Measurements from ENCODE around the gene PARD6B. TPM values are rescaled to one million over a fixed set of nuclear protein-coding genes. Genes with fewer than 3 reads are reported as not detected.
"Not testable (repeated sequence)": the region's sequence is repeated elsewhere in the genome, so short reads cannot be mapped to it uniquely, and the experiment has no call there.

Gene PARD6B
- polyA plus RNA-seq, 4 donors: 19.1 to 26.8 (median 22.8) TPM

DNA sequence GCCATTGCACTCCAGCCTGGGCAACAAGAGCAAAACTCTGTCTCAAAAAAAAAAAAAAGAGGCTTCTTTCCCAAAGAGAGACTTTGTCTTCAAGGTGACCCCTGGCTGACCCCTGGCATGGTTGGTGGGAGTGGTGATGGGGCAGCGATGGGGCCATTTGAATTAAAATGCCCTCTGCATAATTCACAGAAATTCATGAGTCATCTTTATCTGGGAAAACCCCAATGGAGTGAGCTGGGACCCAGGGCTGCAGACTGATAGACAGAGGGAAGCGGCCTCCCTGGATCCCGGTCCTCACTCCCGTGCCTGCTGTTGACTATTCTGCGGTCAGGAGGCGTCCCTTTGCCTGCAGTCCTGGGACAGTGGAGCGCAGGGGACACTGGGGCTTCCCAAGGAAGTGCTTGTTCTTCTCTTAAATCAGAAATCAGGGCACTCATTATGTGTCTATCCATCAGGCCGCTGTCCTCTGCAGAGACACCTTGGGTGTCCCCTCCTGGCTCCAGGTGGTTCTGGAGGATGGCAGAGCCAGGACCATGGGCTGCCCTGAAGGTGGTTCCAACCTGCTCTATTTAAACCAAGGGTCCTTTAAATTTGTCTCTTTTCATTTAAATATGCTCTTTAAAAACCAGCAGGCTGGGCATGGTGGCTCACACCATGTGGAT is 40.2 kb downstream of the PARD6B start:
- DNase-seq (ENCODE audit: low read depth in 4 of 4, low spot score in 2 of 4): not testable (repeated sequence)

DNA sequence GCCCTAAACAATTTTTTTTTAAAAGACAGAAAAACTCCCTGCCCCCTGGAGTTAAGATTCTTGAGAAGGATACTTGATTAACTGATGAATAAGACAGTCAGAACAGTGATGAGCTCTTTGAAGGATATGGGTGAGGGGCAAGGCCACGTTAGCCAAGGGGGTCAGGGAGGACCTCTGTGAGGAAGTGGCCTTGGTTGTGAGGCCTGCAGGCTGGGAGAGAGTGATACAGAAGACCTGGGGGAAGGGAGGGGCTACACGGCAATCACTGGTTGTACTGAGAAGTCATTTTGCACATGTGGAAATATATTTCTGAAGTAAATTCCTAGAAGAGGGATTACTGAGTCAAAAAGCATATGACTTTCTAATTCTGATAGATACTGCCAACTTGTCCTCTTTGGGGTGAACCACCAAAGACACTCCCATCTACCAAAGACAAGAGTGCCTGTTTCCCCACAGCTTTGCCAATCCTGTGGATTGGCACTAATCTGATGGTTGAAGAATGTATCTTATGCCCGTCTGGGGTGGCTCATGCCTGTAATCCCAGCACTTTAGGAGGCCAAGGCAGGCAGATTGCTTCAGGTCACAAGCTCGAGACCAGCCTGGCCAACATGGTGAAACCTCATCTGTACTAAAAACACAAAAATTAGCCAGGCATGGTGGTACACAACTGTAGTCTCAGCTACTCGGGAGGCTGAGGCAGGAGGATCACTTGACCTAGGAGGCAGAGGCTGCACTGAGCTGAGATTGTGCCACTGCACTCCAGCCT is 41.2 kb downstream of the PARD6B start:
- no peak for DNase-seq (ENCODE audit: low read depth in 4 of 4, low spot score in 2 of 4)

DNA sequence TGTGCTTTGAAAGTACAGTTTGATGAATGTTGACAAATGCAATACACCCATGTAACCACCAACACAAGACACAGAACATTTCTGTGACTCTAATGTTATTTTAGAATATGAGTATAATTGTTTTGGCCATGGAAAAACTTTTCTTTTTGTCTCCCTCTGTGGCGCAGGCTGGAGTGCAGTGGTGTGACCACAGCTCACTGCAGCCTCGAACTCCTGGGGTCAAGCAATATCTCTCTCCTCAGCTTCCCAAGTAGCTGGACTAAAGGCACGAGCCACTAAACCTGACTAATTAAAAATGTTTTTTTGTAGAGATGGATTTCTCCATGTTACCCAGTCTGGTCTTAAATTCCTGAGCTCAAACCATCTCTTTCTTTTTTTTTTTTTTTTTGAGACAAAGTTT is 43.1 kb downstream of the PARD6B start:
- DNase-seq (ENCODE audit: low read depth in 4 of 4, low spot score in 2 of 4): no peak

DNA sequence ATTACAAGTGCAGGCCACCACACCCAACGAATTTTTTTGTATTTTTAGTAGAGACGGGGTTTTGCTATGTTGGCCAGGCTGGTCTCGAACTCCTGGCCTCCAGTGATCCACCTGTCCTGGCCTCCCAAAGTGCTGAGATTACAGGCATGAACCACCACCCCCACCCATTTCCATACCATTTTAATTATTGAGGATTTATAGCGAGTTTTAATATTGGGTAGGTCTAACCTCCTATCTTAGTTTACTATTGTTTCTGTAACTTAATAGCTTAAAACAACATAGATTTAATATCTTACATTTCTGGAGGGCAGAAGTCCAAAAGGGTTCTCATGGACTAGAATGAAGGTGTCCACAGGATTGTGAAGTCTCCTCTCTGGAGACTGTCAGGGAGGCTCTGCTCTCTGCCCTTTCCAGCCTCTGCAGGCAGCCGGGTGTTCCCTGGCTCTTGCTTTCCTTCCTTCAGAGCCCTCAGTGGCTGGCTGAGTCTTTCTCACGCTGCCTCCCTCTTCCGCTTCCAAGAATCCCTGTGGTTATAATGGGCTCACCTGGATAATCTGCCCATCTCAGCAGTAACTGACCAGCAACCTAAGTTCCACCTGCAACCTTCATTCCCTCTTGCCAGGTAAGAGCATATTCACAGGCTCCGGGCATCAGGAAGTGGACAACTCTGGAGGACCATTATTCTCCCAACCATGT is 44.9 kb downstream of the PARD6B start:
- DNase-seq (ENCODE audit: low read depth in 4 of 4, low spot score in 2 of 4): no peak

DNA sequence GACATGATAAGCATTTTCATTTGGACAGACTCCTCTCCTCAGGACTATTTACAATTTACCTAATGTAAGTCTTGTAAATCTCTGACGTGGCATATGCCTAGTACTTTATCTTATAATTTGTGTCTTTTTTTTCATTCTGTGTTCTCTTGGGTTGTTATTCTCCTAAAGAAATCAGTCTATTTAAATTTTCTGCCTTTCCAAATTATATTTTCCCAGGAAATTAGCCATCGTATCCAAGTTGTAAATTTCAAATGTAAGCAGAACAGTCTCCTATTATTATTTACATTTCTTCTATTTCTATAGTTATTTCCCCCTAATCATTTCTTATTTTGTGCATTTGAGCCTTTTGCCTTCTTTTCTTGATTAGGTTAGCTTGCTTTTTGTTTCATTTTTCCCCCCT is 46.0 kb downstream of the PARD6B start:
- DNase-seq (ENCODE audit: low read depth in 4 of 4, low spot score in 2 of 4): no peak

DNA sequence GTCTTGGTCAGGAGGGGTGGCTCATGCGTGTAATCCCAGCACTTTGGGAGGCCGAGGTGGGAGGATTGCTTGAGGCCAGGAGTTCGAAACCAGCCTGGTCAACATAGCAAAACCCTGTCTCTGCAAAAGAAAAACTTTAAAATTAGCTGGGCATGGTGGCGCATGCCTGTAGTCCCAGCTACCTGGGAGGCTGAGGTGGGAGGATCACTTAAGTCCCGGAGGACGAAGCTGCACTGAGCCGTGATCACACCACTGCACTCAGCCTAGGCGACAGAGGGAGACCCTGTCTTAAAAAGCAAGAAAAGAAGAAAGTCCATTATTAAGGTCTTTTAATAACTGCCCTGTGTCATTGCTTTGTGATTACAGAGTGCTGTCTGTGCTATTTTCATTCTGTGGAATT is 47.6 kb downstream of the PARD6B start:
- not testable (repeated sequence) for DNase-seq (ENCODE audit: low read depth in 4 of 4, low spot score in 2 of 4)

DNA sequence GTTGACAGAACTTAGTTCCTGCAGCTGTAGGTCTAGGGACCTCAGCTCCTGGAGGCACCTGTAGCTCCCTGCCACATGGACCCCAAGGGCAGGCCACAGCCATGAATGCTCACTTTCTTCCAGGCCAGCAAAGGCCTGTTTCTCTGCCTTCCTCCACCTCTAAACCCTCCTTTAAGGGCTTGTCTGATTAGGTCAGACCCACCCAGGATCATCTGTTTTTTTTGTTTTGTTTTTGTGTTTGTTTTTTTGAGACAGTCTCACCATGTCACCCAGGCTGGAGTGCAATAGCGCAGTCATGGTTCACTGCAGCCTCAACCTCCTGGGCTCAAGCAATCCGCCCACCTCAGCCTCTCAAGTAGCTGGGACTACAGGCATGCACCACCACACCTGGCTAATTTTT is 52.0 kb downstream of the PARD6B start:
- DNase-seq (ENCODE audit: low read depth in 4 of 4, low spot score in 2 of 4): no peak

DNA sequence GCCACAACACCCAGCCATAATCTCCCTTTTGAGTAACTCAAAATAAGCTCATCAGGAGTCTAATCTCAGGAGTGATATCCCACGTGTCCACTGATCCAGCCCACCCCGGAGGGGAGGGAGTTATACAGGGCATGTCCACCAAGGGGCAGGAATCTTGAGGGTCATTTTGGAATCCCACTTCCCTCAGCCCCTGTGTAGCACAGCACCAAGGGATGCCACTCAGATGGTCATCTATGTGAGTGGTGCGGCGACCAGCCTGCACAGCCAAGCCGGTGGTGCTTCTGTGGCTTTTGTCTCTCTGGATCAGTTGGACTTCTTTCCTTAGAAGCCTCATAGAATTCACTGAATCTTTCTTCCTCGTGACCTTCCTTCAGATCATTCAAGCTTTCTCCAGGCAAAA is 52.5 kb downstream of the PARD6B start:
- DNase-seq (ENCODE audit: low read depth in 4 of 4, low spot score in 2 of 4): no peak

DNA sequence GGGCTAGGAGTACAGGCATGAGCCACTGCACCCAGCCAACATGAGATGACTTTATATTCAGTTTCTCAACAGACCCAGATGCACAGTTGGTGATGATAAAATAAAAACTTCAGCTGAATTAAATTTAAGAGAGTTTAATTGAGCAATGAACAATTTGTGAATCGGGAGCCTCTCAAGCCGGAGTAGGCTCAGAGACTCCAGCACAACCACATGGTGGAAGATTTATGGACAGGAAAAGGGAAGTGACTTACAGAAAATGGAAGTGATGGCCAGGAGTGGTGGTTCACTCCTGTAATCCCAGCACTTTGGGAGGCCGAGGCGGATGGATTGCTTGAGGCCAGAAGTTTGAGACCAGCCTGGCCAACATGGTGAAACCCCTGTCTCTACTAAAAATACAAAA is 53.1 kb downstream of the PARD6B start:
- no peak for DNase-seq (ENCODE audit: low read depth in 4 of 4, low spot score in 2 of 4)

DNA sequence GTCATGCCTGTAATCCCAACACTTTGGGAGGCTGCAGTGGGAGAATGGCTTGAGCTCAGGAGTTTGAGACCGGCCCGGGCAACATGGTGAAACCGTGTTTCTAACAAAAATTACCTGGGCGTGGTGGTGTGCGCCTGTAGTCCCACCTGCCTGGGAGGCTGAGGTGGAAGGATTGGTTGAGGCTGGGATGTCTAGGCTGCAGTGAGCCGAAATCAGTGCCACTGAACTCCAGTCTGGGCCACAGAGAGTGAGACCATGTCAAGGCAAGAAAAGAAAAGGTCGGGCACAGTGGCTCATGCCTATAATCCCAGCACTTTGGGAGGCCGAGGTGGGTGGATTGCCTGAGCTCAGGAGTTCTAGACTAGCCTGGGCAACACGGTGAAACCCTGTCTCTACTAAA is 55.3 kb downstream of the PARD6B start:
- no peak for DNase-seq (ENCODE audit: low read depth in 4 of 4, low spot score in 2 of 4)

DNA sequence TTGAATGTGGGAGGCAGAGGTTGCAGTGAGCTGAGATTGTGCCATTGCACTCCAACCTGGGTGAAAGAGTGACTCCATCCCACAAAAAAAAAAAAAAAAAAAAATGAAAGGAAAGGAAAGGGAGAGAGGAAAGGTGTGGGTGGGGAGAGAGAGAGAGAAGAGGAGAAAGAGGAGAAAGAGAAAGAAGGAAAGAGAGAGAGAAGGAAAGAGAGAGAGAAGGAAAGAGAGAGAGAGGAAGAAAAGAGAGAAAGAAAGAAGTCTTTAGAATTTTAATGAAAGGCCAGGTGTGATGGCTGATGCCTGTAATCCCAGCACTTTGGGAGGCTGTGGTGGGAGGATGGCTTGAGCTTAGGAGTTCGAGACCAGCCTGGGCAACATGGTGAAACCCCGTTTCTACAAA is 55.8 kb downstream of the PARD6B start:
- no peak for DNase-seq (ENCODE audit: low read depth in 4 of 4, low spot score in 2 of 4)

DNA sequence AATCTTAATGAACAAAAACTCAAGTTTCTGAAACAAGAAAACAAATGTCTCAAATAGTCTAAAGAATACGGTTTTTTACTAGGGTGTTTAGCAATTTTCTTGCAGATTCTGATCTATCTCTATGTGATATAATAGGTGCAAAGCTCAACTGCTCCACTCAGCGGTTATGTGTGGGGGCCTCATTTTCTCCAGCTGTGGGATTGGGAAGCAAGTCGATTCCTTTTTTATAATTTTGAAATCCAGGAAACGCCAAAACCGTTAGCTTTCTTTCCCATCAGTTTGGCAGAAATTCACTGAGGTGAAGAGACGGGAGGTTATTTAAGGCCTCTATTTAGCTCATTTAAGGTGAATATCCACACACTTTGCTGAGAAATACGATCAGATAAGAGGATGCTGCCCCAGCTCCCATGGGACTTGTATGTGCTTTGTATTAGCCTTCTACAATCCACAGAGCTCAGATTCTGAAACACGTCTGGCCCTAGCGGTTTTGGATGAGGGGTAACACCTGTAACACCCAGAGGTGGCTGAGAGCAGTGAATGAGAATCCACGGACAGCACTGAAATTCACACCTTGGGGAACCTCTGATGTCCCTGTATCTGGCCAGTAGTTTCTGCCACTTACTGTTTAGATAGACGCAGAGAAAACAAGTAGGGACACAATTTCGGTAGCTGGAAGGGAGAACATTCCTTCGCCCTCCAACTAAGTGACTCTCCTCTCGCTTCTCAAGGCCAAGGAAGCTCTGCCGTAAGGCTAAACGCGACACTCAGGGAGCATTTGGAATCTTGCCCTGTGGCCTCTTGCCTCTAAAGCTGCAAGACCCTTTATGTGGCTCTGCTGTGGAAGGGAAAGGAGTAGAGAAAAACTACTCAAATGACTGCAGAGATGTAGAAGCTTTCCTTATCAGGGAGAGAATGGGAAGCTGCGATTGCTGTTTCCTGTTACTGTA is 56.9 kb downstream of the PARD6B start:
- DNase-seq (ENCODE audit: low read depth in 4 of 4, low spot score in 2 of 4): no peak

DNA sequence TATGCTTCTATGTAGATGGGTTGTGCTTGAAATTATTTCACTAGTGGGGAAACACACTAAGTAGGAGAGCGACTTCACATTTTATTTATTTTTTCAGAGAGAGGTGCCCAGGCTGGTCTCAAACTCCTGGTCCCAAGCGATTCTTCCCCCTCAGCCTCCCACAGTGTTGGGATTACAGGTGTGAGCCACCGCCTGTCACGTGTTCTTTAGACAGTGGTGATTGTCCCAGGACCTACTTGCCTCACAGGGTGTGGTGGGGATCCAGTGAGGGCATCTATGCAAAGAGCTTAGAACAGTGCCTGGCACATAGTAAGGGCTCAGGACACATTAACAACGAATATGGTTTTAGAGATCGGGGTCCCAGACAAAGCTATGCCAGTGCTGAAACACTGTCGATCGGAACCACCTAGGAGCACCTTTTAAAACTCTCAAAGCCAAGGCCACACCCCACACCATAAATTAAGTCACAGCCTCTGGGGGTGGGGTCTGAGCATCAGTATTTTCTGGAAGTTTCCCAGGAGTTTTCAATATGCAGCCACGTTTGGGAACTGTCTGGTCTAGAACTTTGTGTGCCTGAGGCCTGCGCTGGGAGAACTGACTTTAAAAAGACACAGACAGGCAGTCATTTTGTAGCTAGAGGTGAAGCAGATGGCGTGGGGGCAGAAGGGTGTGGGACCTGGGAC is 58.7 kb downstream of the PARD6B start:
- DNase-seq (ENCODE audit: low read depth in 4 of 4, low spot score in 2 of 4): no peak

DNA sequence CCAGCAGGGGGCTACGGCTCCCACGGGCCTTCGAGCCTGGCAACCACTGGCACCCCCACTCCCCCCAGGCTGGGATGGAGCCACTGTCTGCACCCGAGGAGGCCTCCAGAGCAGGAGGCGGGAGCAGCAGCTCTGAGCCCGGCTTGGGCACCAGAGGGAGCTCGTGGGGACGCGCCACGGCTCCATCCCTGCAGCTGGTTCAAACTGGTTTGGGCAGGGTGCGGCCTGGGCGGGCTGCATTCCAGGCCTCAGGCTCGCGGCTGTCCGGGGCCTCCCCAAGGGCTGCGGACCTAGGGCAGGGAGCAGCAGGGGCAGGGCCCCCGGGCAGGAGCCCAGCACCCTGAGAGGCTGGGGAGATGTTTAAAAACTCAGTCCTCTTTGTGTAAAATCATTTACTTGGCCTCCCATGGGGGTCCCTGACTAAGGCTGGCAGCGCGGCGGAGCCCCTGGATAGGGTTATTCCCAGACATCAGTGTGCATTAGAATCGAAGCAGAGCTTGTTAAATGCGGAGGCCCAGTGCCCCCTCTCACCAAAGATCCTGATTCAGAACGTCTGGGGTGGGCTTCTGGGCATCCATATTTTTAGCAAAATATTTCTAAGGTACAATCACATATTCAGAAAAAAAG is 59.4 kb downstream of the PARD6B start:
- peak in 3 of 4 donors; percentile 74 to 87 (median 82) for DNase-seq (ENCODE audit: low read depth in 4 of 4, low spot score in 2 of 4)

DNA sequence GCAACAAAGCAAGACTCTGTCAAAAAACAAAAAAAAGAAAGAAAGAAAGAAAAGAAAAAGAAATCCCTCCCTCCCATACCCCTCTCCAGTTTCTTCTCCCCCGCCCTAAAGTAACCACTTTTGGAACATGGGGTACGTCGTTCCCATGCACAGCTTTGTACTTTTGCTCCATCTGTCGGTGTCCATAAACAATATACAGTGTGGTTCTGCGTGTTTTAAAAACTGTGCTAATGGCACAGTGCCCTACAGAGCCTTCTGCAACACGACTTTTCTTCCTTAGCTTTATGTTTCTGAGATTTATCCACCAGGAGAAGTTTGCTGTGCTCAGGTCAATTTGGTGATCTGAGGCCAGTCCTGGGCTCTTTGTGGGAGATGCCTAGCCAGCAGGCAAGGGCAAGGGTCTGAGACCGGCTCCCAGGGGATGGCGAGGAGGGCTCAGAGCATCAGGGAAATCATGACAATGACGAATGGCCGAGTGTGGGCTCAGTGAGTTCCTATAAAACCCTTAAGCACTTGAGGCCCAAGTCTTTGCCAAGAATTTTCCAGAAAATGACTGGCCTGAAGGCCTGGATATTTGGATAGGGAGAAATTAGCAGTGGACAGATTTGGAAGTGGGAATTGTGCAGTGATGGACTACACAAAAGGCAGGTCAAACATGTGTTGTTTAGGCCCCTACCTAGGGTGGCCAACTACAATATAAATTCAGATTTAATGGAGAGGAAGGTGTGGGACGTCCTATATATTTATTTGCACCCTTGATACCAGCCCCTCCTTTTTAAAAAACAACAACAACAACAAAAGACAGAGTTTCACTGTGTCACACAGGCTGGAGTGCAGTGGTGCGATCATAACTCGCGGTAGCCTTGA is 61.6 kb downstream of the PARD6B start:
- no peak for DNase-seq (ENCODE audit: low read depth in 4 of 4, low spot score in 2 of 4)

DNA sequence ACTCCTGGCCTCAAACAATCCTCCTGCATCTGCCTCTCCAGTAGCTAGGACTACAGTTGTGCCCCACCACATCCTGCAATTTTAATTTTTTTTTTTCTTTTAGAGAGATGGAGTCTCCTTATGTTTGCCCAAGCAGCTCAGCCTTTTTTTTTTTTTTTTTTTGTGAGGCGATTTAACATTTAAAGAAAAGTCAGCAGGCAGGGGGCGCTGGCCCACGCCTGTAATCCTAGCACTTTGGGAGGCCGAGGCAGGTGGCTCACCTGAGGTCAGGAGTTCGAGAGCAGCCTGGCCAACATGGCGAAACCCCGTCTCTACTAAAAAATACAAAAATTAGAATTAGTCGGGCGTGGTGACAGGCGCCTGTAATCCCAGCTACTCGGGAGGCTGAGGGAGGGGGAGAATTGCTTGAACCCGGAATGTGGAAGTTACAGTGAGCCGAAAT is 62.2 kb downstream of the PARD6B start:
- DNase-seq (ENCODE audit: low read depth in 4 of 4, low spot score in 2 of 4): not testable (repeated sequence)

DNA sequence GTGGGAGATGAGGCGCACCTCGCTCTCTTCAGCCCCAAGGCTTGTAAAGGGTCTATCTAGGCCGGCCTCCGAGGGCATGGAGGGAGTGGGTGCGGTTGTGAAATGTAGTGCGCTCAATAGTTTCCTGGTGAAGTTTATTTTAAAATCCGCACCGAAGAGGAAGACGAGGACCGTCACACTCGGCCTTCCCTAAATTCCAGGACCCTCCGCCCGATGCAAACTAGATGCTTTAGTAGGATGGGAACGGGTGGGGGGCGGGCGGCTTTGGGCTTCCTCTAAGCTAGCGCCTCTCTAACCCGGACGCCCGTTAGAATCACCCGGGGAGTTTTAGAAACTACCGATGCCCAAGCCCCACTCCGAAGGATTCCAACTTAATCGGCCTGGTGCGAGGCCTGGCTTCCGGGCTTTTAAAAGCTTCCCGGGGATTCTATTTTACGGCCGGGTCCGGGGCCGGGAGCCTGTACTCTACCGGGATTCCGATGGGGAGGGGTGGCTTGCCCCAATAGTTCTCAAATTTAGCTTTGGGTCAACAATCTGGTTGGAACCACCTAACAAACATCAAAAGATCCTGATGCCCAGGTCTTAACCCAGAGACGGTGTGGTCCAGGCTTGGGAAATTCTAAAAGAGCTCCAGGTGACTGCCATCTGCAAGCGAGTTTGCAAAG is 62.9 kb downstream of the PARD6B start:
- DNase-seq (ENCODE audit: low read depth in 4 of 4, low spot score in 2 of 4): no peak

Measured in left renal cortex interstitium (tissue), 4 donors.